Hepatocyte (in vitro differentiated cells): ENCODE results near the gene THSD4.

Experiments used
- EZH2 ChIP-seq: fragments of 200-600 bp; sonication (generic); IDR thresholded peaks from 2 replicates; pipeline ENCODE4 v1.6.1; 2016; ENCODE audit warnings: antibody characterized with exemption, mild to moderate bottlenecking, borderline replicate concordance
- EZH2phosphoT487 ChIP-seq: fragments of 200-600 bp; sonication (generic); IDR thresholded peaks from one replicate; pipeline ENCODE4 v1.6.1; 2018; ENCODE audit warnings: antibody characterized with exemption, mild to moderate bottlenecking, low read depth, moderate library complexity; ENCODE audit not compliant: unreplicated experiment, severe bottlenecking
- TF ChIP-seq, protein P1 (sequence below): fragments of 200-600 bp; sonication (generic); IDR thresholded peaks from 2 replicates; pipeline ENCODE4 v1.5.1; 2016; ENCODE audit warnings: antibody characterized with exemption, mild to moderate bottlenecking; ENCODE audit not compliant: poor library complexity

- TF ChIP-seq, protein P1, sequence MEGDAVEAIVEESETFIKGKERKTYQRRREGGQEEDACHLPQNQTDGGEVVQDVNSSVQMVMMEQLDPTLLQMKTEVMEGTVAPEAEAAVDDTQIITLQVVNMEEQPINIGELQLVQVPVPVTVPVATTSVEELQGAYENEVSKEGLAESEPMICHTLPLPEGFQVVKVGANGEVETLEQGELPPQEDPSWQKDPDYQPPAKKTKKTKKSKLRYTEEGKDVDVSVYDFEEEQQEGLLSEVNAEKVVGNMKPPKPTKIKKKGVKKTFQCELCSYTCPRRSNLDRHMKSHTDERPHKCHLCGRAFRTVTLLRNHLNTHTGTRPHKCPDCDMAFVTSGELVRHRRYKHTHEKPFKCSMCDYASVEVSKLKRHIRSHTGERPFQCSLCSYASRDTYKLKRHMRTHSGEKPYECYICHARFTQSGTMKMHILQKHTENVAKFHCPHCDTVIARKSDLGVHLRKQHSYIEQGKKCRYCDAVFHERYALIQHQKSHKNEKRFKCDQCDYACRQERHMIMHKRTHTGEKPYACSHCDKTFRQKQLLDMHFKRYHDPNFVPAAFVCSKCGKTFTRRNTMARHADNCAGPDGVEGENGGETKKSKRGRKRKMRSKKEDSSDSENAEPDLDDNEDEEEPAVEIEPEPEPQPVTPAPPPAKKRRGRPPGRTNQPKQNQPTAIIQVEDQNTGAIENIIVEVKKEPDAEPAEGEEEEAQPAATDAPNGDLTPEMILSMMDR = no peak
- no peak for TF ChIP-seq EZH2phosphoT487
- no peak for TF ChIP-seq EZH2
Measured at GRCh38 chr15:71275098-71275497, 159.8 kb downstream of the THSD4 start.
